AG09309 (cell line): ENCODE data around the gene ELOVL2.
A peak's percentile ranks its signal among the peaks of the same experiment; 100 is the strongest.

ENCODE experiments used
- DNase-seq: peaks from one replicate; pipeline ENCODE4 v3.0.0-alpha.2; 2010; ENCODE audit warnings: low read depth
- H3K4me3 ChIP-seq: 2 replicates; pipeline ENCODE4 v1.5.1; 2011; ENCODE audit warnings: mild to moderate bottlenecking, low read depth, low read length, moderate library complexity; ENCODE audit not compliant: control insufficient read depth
- TF ChIP-seq, protein P1 (sequence below): IDR thresholded peaks from 2 replicates; pipeline ENCODE4 v1.5.1; 2011; ENCODE audit warnings: mild to moderate bottlenecking, low read depth, low read length, inconsistent platforms; ENCODE audit not compliant: insufficient read depth, control insufficient read depth; ENCODE audit errors: missing control alignments

The ELOVL2 gene

DNA sequence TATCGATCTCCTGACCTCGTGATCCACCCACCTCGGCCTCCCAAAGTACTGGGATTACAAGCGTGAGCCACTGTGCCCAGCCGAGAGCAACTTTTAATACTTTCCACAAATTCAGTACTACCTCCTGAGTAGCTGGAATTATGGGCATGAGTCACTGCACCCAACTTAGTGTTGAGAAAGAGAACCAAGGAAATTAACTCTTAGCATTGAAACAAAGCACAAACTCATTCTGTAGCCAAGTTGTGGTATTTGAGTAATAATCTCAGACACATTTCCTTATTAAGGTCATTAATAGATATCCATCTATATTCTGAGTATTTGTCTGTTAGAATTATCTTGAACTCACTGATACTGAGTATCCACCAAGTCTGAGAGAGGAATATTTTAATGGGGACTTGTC, 14.3 kb upstream of the ELOVL2 start:
- TF ChIP-seq, protein P1, sequence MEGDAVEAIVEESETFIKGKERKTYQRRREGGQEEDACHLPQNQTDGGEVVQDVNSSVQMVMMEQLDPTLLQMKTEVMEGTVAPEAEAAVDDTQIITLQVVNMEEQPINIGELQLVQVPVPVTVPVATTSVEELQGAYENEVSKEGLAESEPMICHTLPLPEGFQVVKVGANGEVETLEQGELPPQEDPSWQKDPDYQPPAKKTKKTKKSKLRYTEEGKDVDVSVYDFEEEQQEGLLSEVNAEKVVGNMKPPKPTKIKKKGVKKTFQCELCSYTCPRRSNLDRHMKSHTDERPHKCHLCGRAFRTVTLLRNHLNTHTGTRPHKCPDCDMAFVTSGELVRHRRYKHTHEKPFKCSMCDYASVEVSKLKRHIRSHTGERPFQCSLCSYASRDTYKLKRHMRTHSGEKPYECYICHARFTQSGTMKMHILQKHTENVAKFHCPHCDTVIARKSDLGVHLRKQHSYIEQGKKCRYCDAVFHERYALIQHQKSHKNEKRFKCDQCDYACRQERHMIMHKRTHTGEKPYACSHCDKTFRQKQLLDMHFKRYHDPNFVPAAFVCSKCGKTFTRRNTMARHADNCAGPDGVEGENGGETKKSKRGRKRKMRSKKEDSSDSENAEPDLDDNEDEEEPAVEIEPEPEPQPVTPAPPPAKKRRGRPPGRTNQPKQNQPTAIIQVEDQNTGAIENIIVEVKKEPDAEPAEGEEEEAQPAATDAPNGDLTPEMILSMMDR: no peak
- no peak overlapping the region for H3K4me3 ChIP-seq
- no peak for DNase-seq

DNA sequence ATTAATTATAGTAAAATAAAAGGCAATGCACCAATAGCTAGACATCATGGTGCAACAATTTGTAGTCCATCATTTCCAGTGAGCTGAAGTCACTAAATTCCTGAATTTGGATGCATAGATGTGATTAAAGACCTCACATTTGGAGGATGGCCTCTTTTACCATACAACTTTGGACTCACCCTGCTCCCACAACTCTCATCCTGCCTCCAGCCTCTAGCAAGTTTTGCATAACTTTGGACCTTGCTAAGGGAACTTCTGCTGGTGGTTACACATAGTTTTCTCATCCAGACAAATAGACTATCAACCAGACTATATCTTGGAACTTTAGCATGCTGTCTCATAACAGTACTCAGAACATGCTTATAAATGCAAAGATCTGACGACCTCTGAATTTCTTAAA, 12.8 kb upstream of the ELOVL2 start:
- no peak for DNase-seq
- H3K4me3 ChIP-seq: no peak overlapping the region
- TF ChIP-seq, protein P1: no peak

DNA sequence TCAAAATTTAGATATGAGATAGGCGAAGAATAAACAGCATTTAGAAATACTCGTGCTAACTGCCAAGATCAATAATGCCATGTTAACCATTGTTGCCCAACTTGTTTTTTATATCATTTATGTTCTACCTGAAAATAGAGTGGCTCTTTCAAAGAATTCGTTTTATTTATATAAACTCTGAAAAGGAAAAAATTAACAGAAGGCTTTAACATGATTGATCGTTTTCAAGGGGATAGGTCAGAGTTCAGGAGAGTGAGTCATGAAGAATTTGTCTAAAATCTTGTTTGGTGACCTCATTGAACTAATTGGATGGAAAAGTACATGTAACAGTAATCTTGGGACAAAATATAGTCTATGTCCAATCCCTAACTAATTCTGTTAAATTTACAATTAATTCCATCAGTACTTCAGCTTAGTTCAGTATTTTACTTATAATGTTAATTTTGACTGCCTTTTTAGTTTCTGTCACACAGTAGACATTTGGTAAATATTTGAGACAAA, 11.1 kb upstream of the ELOVL2 start:
- DNase-seq: no peak
- H3K4me3 ChIP-seq: no peak overlapping the region
- TF ChIP-seq, protein P1: no peak

DNA sequence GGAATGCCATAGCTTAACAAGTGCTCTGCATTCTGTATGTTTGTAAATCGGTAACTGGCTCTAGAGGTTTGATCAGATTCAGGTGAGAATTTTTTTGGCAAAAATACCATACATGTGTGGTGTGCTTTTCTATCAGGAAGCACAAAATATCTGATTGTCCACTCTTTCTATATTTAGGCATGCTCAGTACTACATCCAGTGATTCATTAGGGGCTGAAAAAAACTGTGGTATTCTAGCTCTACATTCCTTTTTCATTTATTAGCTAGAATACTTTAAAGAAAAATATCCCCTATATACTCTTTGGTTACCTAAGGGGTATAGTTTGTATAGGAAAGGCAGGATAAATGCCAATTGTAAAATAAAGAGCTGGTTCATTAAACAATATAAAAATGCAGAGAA, 10.6 kb upstream of the ELOVL2 start:
- DNase-seq: no peak
- TF ChIP-seq, protein P1: no peak
- no peak overlapping the region for H3K4me3 ChIP-seq

DNA sequence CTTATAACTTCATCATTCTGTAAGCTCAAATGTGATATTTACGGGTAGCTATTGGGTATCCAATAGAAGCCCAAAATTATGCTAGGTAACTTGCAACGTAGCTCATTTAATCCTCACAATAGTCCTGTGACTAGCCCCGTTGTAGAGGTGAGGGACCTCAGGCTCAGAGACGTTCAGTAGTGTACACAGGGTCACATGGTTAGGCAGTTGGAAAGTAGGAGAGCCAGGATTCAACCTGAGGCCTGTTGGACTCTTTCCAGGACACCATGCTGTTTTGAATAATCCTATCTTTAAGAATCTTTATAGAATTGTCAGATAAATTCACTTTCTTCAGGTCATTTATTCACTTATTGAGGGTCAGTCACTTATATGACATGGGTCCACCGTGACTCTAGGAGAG, 9.2 kb upstream of the ELOVL2 start:
- no peak for DNase-seq
- TF ChIP-seq, protein P1: no peak
- H3K4me3 ChIP-seq: no peak overlapping the region

DNA sequence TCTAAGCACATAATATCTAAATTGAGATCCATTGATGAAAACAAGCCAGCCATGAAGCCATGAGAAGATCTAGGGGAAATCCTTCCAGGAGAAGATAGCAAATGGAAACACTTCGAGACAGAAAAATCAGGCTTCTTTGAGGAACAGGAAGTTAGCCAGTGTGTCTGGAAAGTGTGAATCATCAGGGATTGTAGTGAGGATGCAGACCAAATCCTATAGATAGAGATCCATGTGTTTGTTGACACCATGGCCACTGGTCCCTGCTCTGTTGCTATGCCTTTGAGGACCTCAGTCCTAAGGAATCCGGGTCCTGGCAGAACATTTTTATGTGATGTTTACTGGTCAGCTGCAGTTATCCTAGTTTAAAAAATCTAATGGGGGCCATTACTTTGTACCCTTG, 6.6 kb upstream of the ELOVL2 start:
- no peak overlapping the region for H3K4me3 ChIP-seq
- TF ChIP-seq, protein P1: no peak
- no peak for DNase-seq

DNA sequence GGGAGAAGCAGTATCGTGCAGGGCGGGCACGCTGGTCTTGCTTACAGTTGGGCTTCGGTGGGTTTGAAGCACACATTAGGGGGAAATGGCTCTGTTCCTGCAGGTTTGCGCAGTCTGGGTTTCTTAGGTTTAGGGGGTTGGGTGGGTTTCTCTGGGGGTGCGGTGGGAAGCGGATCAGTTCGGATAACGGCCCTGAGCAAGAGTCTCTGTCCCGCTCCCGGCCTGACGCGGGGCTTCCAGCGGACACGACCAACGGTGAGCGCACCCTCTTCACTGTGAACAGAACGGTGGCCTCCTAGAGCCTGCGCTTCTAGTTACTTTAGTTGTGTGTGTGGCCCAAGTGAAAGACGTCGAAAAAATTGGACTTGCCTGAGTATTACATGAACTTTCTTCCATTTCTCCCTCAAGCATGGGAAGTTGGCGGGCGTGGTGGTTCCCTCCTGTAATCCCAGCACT, 635 bp upstream of the ELOVL2 start:
- TF ChIP-seq, protein P1: no peak
- DNase-seq: no peak
- H3K4me3 ChIP-seq: peak overlapping the region; percentile 35
